HEK293 (cell line): ENCODE results near the gene HHIPL1.

ENCODE experiments used
- CTCF ChIA-PET: fragments of 350-600 bp; formaldehyde crosslinking; extraction: SDS; loops from one replicate; lab custom pipeline; 2021; ENCODE audit warnings: antibody characterized with exemption; lab: Yijun Ruan, JAX
- POLR2A ChIA-PET: fragments of 300-600 bp; formaldehyde crosslinking; extraction: SDS; loops from one replicate; lab custom pipeline; 2020; ENCODE audit warnings: antibody characterized with exemption, inconsistent platforms; lab: Yijun Ruan, JAX
- H3K27ac ChIP-seq: fragments of 200-500 bp; sonication (Bioruptor generic); 2 replicates; pipeline ENCODE4 v1.5.1; 2014; ENCODE audit warnings: low read depth, low read length, control low read depth, inconsistent platforms; ENCODE audit errors: extremely low read depth
- H3K36me3 ChIP-seq, 2 experiments: fragments of 200-500 bp in 1 of 2; sonication (Bioruptor generic) in 1 of 2; 1 replicate in 1 of 2; 2 replicates in 1 of 2; pipeline ENCODE4 v1.5.1; 2014 to 2017; ENCODE audit warnings: inconsistent platforms in 2 of 2, low read length in 2 of 2; ENCODE audit not compliant: control insufficient read depth in 2 of 2, insufficient read depth in 1 of 2
- H3K4me1 ChIP-seq: fragments of 200-500 bp; sonication (Bioruptor generic); 2 replicates; pipeline ENCODE4 v1.5.1; 2014; ENCODE audit warnings: mild to moderate bottlenecking, low read length, inconsistent platforms; ENCODE audit not compliant: control insufficient read depth, insufficient read depth
- H3K4me3 ChIP-seq: 2 replicates; pipeline ENCODE4 v1.5.1; 2011; ENCODE audit warnings: low read depth, mild to moderate bottlenecking, control low read depth, low read length, moderate library complexity
- H3K9me3 ChIP-seq: fragments of 200-500 bp; sonication (Bioruptor generic); 2 replicates; pipeline ENCODE4 v1.5.1; 2014; ENCODE audit warnings: low read depth, low read length, inconsistent platforms; ENCODE audit not compliant: control insufficient read depth, insufficient read depth
- EGR2 ChIP-seq: fragments of 450-650 bp; formaldehyde crosslinking; IDR thresholded peaks from 2 replicates; pipeline ENCODE4 v1.5.1; 2016; ENCODE audit warnings: low read depth, missing biosample characterization, missing genetic modification characterization
- ELK4 ChIP-seq: IDR thresholded peaks from 2 replicates; pipeline ENCODE4 v1.6.1; 2011; ENCODE audit warnings: mild to moderate bottlenecking, low read depth, low read length, borderline replicate concordance
- GFI1B ChIP-seq: fragments of 450-650 bp; formaldehyde crosslinking; IDR thresholded peaks from 2 replicates; pipeline ENCODE4 v1.5.1; 2016; ENCODE audit warnings: missing biosample characterization, missing genetic modification characterization
- GLI2 ChIP-seq: fragments of 450-650 bp; formaldehyde crosslinking; IDR thresholded peaks from 2 replicates; pipeline ENCODE4; 2017; ENCODE audit warnings: missing biosample characterization, missing genetic modification characterization, low read depth, borderline replicate concordance
- GLI4 ChIP-seq: fragments of 450-650 bp; formaldehyde crosslinking; IDR thresholded peaks from 2 replicates; pipeline ENCODE4 v1.5.1; 2016; ENCODE audit warnings: missing biosample characterization, missing genetic modification characterization
- IKZF3 ChIP-seq: fragments of 450-650 bp; IDR thresholded peaks from 2 replicates; pipeline ENCODE4 v1.5.0; 2018; ENCODE audit warnings: missing biosample characterization, mild to moderate bottlenecking, missing genetic modification characterization, moderate library complexity
- KLF8 ChIP-seq: fragments of 450-650 bp; formaldehyde crosslinking; IDR thresholded peaks from 2 replicates; pipeline ENCODE4 v1.5.1; 2016; ENCODE audit warnings: missing biosample characterization, missing genetic modification characterization
- ZBTB17 ChIP-seq: fragments of 450-650 bp; formaldehyde crosslinking; IDR thresholded peaks from 2 replicates; pipeline ENCODE4 v1.5.1; 2016; ENCODE audit warnings: missing biosample characterization, missing genetic modification characterization
- ZEB2 ChIP-seq: fragments of 450-650 bp; formaldehyde crosslinking; IDR thresholded peaks from 2 replicates; pipeline ENCODE4 v1.5.1; 2016; ENCODE audit warnings: missing biosample characterization, missing genetic modification characterization
- ZNF114 ChIP-seq: fragments of 450-650 bp; formaldehyde crosslinking; IDR thresholded peaks from 2 replicates; pipeline ENCODE4 v1.5.0; 2017; ENCODE audit warnings: missing biosample characterization, missing genetic modification characterization
- ZNF510 ChIP-seq: fragments of 450-650 bp; formaldehyde crosslinking; IDR thresholded peaks from 2 replicates; pipeline ENCODE4 v1.5.1; 2018; ENCODE audit warnings: mild to moderate bottlenecking, missing genetic modification characterization, missing biosample characterization; ENCODE audit not compliant: insufficient replicate concordance
- ZNF529 ChIP-seq: fragments of 450-650 bp; formaldehyde crosslinking; IDR thresholded peaks from 2 replicates; pipeline ENCODE4 v1.5.1; 2017; ENCODE audit warnings: missing genetic modification characterization, missing biosample characterization; ENCODE audit not compliant: insufficient replicate concordance
- ZNF549 ChIP-seq: fragments of 450-650 bp; IDR thresholded peaks from 2 replicates; pipeline ENCODE4 v1.5.1; 2018; ENCODE audit warnings: missing biosample characterization, missing genetic modification characterization, mild to moderate bottlenecking, inconsistent platforms, moderate library complexity
- ZNF624 ChIP-seq: fragments of 450-650 bp; formaldehyde crosslinking; IDR thresholded peaks from 2 replicates; pipeline ENCODE4 v1.5.1; 2017; ENCODE audit warnings: missing biosample characterization, missing genetic modification characterization
- ZNF629 ChIP-seq: fragments of 450-650 bp; formaldehyde crosslinking; IDR thresholded peaks from 2 replicates; pipeline ENCODE4 v1.5.1; 2017; ENCODE audit warnings: missing biosample characterization, missing genetic modification characterization
- ZNF664 ChIP-seq: fragments of 450-650 bp; formaldehyde crosslinking; IDR thresholded peaks from 2 replicates; pipeline ENCODE4 v1.5.1; 2016; ENCODE audit warnings: missing biosample characterization, missing genetic modification characterization
- ZNF701 ChIP-seq: fragments of 450-650 bp; formaldehyde crosslinking; IDR thresholded peaks from 2 replicates; pipeline ENCODE4 v1.5.1; 2016; ENCODE audit warnings: missing biosample characterization, missing genetic modification characterization
- ZNF768 ChIP-seq: fragments of 450-650 bp; formaldehyde crosslinking; IDR thresholded peaks from 2 replicates; pipeline ENCODE4 v1.5.1; 2018; ENCODE audit warnings: missing biosample characterization, mild to moderate bottlenecking, missing genetic modification characterization
- ZSCAN30 ChIP-seq: fragments of 450-650 bp; IDR thresholded peaks from 2 replicates; pipeline ENCODE4 v1.5.1; 2018; ENCODE audit warnings: missing biosample characterization, mild to moderate bottlenecking, missing genetic modification characterization, moderate library complexity
- TF ChIP-seq, protein P1 (sequence below): fragments of 450-650 bp; formaldehyde crosslinking; IDR thresholded peaks from 2 replicates; pipeline ENCODE4 v1.5.1; 2016; ENCODE audit warnings: missing biosample characterization, missing genetic modification characterization

Gene HHIPL1

GRCh38 chr14:99704037-99704436, 59.1 kb downstream of the HHIPL1 start (continued):
- TF ChIP-seq ZNF664 (no peak), ELK4 (no peak)

DNA sequence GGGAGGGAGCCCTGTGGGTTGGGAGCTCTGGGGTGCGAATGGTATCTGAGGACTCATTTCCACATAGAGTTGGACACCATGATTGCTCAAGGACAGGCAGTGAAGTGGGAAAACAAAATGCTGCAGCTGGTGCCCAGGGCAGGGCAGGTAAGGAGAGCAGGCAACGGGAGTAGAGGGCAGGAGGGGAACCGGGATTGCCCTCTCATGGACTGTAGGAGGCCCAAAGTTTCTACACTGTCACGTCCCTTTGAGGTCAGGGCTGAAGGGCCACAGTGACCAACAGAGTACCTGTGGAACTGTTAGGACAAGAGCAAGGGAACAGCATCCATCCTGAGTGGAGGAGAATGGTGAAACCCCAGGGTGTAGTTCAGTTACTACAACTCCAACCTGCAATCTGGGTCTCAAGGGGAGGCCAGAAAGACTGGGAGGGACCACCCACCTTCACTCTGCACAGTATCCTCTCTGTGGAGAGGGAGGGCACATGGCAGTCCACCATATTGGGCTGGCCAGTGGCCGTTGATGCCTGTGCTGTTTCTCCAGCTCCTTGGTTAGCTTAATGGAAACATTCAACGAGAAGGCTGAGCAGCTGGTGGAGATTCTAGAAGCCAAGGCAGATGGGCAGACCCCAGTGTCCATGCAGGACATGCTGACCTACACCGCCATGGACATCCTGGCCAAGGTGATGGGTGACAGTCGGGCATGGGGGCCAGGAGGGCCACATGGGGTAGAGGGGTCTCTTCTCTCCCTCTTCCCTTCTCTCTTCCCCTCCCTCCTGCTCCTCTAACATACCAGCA, 61.4 kb downstream of the HHIPL1 start:
- ChIA-PET CTCF (interaction anchor here (0.6 kb wide), 1 partner anchor 207 kb away, joined by 3 read pairs; no protein-coding TSS in a partner anchor), POLR2A (no interaction called here)
- H3K4me1 ChIP-seq: no peaks in the 10 kb centered on the region
- TF ChIP-seq ZNF114 (tag by site-specific recombination) (no peak), KLF8 (no peak), ZEB2 (tag by site-specific recombination) (no peak), EGR2 (no peak), ZSCAN30 (tag by site-specific recombination) (no peak), ZNF768 (tag by site-specific recombination) (no peak), ZBTB17 (tag by site-specific recombination) (no peak), GFI1B (tag by site-specific recombination) (no peak), IKZF3 (tag by site-specific recombination) (no peak), ZNF624 (tag by site-specific recombination) (no peak), GLI2 (tag by site-specific recombination) (no peak), ZNF629 (tag by site-specific recombination) (no peak), GLI4 (tag by site-specific recombination) (no peak), ZNF701 (tag by site-specific recombination) (no peak)
- TF ChIP-seq, protein P1, sequence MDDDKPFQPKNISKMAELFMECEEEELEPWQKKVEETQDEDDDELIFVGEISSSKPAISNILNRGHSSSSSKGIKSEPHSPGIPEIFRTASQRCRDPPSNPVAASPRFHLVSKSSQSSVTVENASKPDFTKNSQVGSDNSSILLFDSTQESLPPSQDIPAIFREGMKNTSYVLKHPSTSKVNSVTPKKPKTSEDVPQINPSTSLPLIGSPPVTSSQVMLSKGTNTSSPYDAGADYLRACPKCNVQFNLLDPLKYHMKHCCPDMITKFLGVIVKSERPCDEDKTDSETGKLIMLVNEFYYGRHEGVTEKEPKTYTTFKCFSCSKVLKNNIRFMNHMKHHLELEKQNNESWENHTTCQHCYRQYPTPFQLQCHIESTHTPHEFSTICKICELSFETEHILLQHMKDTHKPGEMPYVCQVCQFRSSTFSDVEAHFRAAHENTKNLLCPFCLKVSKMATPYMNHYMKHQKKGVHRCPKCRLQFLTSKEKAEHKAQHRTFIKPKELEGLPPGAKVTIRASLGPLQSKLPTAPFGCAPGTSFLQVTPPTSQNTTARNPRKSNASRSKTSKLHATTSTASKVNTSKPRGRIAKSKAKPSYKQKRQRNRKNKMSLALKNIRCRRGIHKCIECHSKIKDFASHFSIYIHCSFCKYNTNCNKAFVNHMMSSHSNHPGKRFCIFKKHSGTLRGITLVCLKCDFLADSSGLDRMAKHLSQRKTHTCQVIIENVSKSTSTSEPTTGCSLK (tag by site-specific recombination): no peak
- no peak overlapping the region for H3K27ac ChIP-seq
- no peaks in the 10 kb centered on the region; the same call in 1 of the 2 replicates for H3K9me3 ChIP-seq
- H3K4me3 ChIP-seq: no peak overlapping the region
- no peaks in the 10 kb centered on the region for H3K36me3 ChIP-seq

GRCh38 chr14:99707420-99707819, 62.5 kb downstream of the HHIPL1 start:
- Histone ChIP-seq H3K27ac (no peak overlapping the region), H3K4me1 (no peaks in the 10 kb centered on the region), H3K9me3 (no peaks in the 10 kb centered on the region; the same call in 1 of the 2 replicates), H3K36me3 (no peaks in the 10 kb centered on the region), H3K4me3 (no peak overlapping the region)
- TF ChIP-seq GFI1B (tag by site-specific recombination): no peak
- no peak for TF ChIP-seq ZNF549 (tag by site-specific recombination)
- no peak for TF ChIP-seq ZNF510 (tag by site-specific recombination)
- TF ChIP-seq ZNF529: no peak
- ChIA-PET CTCF (interaction anchor here (0.6 kb wide), 1 partner anchor 205 kb away, joined by 3 read pairs; no protein-coding TSS in a partner anchor), POLR2A (no interaction called here)
